GM12878 (cell line): ENCODE data around the gene NCBP1. TPM values are rescaled to one million over a fixed set of nuclear protein-coding genes. Genes with fewer than 3 reads are reported as not detected.

Experiments
- ATAC-seq: fragments of 200-7000 bp; cut with Tn5 transposase; 3 replicates; pipeline ENCODE4 v1.9.1; 2020; ENCODE audit warnings: mild to moderate bottlenecking, moderate library complexity
- BruUV-seq: library from RNA; stranded (reverse); fragments of 400-500 nt; replicated peaks from 2 replicates; lab custom pipeline; 2021; lab: Mats Ljungman, UMichigan
- CTCF ChIA-PET: fragments of 300-600 bp; sonication (Branson Sonifier 250); formaldehyde crosslinking; extraction: SDS; loops from one replicate; lab custom pipeline; 2021; ENCODE audit warnings: inconsistent platforms; lab: Yijun Ruan, JAX
- POLR2A ChIA-PET: fragments of 350-600 bp; formaldehyde crosslinking; extraction: SDS; loops from one replicate; lab custom pipeline; 2021; ENCODE audit warnings: inconsistent platforms; lab: Charles Lee
- RAD21 ChIA-PET: fragments of 300-600 bp; sonication (Branson Sonifier 250); formaldehyde crosslinking; loops from one replicate; lab custom pipeline; 2023; ENCODE audit warnings: antibody characterized with exemption; ENCODE audit not compliant: unreplicated experiment; lab: Charles Lee
- SMC1A ChIA-PET: fragments of 300-600 bp; sonication (Branson Sonifier 250); formaldehyde crosslinking; loops from one replicate; lab custom pipeline; 2023; ENCODE audit not compliant: unreplicated experiment, uncharacterized antibody; lab: Charles Lee
- DNase-seq: peaks from one replicate; pipeline ENCODE4 v3.0.0-alpha.2; 2011; ENCODE audit warnings: low read depth, low spot score
- FAIRE-seq: peaks from 3 replicates; lab custom pipeline; 2011; peaks lifted over from hg19 to GRCh38; lab: Jason Lieb, UNC
- H2AFZ ChIP-seq: 2 replicates; pipeline ENCODE4 v1.6.0; 2011; ENCODE audit warnings: low read depth, low read length, control low read depth; ENCODE audit not compliant: control insufficient read depth
- H3K27ac ChIP-seq: 2 replicates; pipeline ENCODE4 v1.5.1; 2011; ENCODE audit warnings: control low read depth; ENCODE audit not compliant: control insufficient read depth, insufficient read depth
- H3K27me3 ChIP-seq, 2 experiments: replicated peaks in 1 of 2; 2 replicates each; pipeline versions ENCODE4 v1.6.0 to v1.6.1; 2011; ENCODE audit warnings: low read length in 1 of 2; ENCODE audit not compliant: control insufficient read depth in 2 of 2, insufficient read depth in 2 of 2
- H3K36me3 ChIP-seq, 2 experiments: 2 replicates each; pipeline ENCODE4 v1.5.1; 2011; ENCODE audit warnings: low read length in 1 of 2; ENCODE audit not compliant: control insufficient read depth in 2 of 2, insufficient read depth in 2 of 2
- H3K4me1 ChIP-seq: 2 replicates; pipeline ENCODE4 v1.6.1; 2011; ENCODE audit warnings: mild to moderate bottlenecking, low read length, moderate library complexity, mixed read lengths; ENCODE audit not compliant: control insufficient read depth, insufficient read depth
- H3K4me2 ChIP-seq: 2 replicates; pipeline ENCODE4 v1.6.0; 2011; ENCODE audit warnings: control low read depth; ENCODE audit not compliant: control insufficient read depth, insufficient read depth
- H3K4me3 ChIP-seq: fragments of 200-600 bp; sonication (generic); 2 replicates; pipeline ENCODE4 v1.5.1; 2016
- H3K79me2 ChIP-seq: 2 replicates; pipeline ENCODE4 v1.6.0; 2011; ENCODE audit warnings: low read length; ENCODE audit not compliant: control insufficient read depth, insufficient read depth
- H3K9ac ChIP-seq: 2 replicates; pipeline ENCODE4 v1.8.0; 2011; ENCODE audit warnings: low read length, control low read depth, mixed read lengths; ENCODE audit not compliant: control insufficient read depth, insufficient read depth
- H3K9me3 ChIP-seq: replicated peaks from 3 replicates; pipeline ENCODE4 v1.5.1; 2011; ENCODE audit warnings: mild to moderate bottlenecking, low read length; ENCODE audit not compliant: control insufficient read depth, insufficient read depth
- H4K20me1 ChIP-seq: 2 replicates; pipeline ENCODE4 v1.6.0; 2011; ENCODE audit not compliant: control insufficient read depth, insufficient read depth
- KAT2A ChIP-seq: conservative IDR thresholded peaks from 2 replicates; pipeline ENCODE4 v1.6.1; 2011; ENCODE audit warnings: low read depth, low read length; ENCODE audit not compliant: control insufficient read depth
- WGBS: methylation state at CpG from one replicate; pipeline ENCODE4 v1.1.6; 2016; ENCODE audit warnings: low lambda C conversion rate; ENCODE audit not compliant: insufficient replicate concordance, insufficient coverage; ENCODE audit errors: missing lambda C conversion rate; 5-methylcytosine and 5-hydroxymethylcytosine counted together
- in situ Hi-C: fragments of 300-500 bp; cut with MboI; formaldehyde crosslinking; loops from 9 replicates; pipeline ENCODE4 v1.14.3; 2018; ENCODE audit warnings: mixed read lengths
- intact Hi-C: fragments of 100-400 bp; cut with micrococcal nuclease; formaldehyde crosslinking; loops from one replicate; pipeline ENCODE4 v1.14.2; 2022; ENCODE audit not compliant: unreplicated experiment
- polyA plus RNA-seq, 11 experiments: library from polyadenylated mRNA; depleted of rRNA in 4 of 11; unstranded in 6 of 11; stranded (reverse) in 5 of 11; fragments of >200 nt; fragmentation: Nextera tagmentation in 4 of 11; fragmentation: Illumina TruSeq in 1 of 11; extraction: Ambion mirVana in 4 of 11; extraction: Trizol in 1 of 11; gene quantifications; 1 replicate in 1 of 11; 2 replicates in 10 of 11; pipeline versions ENCODE4 v1.2.1 to v1.2.3, GENCODE V29; 2011 to 2016; ENCODE audit warnings: inconsistent platforms in 2 of 11, missing spikeins in 2 of 11, low read depth in 1 of 11
- total RNA-seq, 4 experiments: library from RNA; depleted of rRNA in 3 of 4; stranded (reverse); fragments of >200 nt in 3 of 4; fragmentation: Illumina TruSeq in 1 of 4; extraction: Trizol in 1 of 4; gene quantifications; 2 replicates each; pipeline versions ENCODE4 v1.2.1 to v1.2.3, GENCODE V29; 2013 to 2021
- TF ChIP-seq, protein P1 (sequence below), 3 experiments: IDR thresholded peaks in 2 of 3; conservative IDR thresholded peaks in 1 of 3; 2 replicates each; pipeline ENCODE4 v1.5.1; 2011; ENCODE audit warnings: low read depth in 3 of 3, low read length in 3 of 3, mild to moderate bottlenecking in 3 of 3, control low read depth in 2 of 3, moderate library complexity in 2 of 3, inconsistent platforms in 1 of 3, mixed read lengths in 1 of 3; ENCODE audit not compliant: control insufficient read depth in 2 of 3, insufficient read depth in 1 of 3; ENCODE audit errors: extremely low read depth in 1 of 3

Gene NCBP1
- total and polyA plus RNA-seq, 10 of the 15 experiments (the other 5 are each of a cell fraction or from before 2014, with no cell fraction given), result 14.7 to 70.9 (median 36.0) TPM

DNA sequence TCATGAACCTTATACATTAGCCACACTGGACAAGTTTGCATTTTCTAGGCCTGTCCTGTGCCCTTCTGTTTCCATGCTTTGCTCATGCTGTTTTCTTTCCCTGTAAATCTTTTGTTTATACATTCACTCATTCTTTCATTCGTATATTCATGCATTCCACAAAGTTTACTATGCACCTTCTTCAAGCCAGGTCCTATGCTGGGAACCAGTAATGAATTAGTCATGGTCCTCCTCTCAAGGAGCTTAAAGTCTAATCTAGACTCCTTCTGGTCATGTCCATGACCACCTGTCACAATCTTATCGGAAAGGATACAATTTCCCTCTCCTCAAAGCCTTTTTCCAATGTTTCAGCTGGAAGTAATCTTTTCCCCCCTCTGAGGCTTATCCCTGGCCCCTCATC lies 72.6 kb downstream of the NCBP1 start:
- intact Hi-C loops (no loop called here), in situ Hi-C loops (loop anchor here (5.0 kb wide), 1 partner anchor 196 kb away; no protein-coding TSS in a partner anchor)
- POLR2A ChIA-PET, result interaction anchor here (0.5 to 1.2 kb wide), 2 partner anchors 206 to 350 kb away, joined by 3 read pairs; partner anchors contain the start of gene NANS
- Histone ChIP-seq H3K36me3 (no peaks in the 10 kb centered on the region), H3K27me3 (peaks cover 1 to 2% of the 10 kb centered on the region in 2 experiments; a peak in 1 of 4 replicates), H3K4me1 (peaks cover 5% of the 10 kb centered on the region; the same call in 1 of the 2 replicates), H3K4me2 (no peak overlapping the region), H4K20me1 (no peaks in the 10 kb centered on the region), H3K79me2 (no peaks in the 10 kb centered on the region), H3K4me3 (no peak overlapping the region), H2AFZ (no peak overlapping the region), H3K9me3 (no peaks in the 10 kb centered on the region), H3K27ac (no peak overlapping the region), H3K9ac (no peak overlapping the region)
- SMC1A ChIA-PET, result interaction anchor here (0.7 to 2.3 kb wide), 3 partner anchors 68 to 194 kb away, joined by 3 to 9 read pairs (median 3); no protein-coding TSS in a partner anchor
- ATAC-seq (no peak), FAIRE-seq (no peak), DNase-seq (no peak)
- WGBS, result 51% methylated on average over 2 of the region's 2 CpGs
- RAD21 ChIA-PET, result interaction anchor here (0.6 to 1.3 kb wide), 2 partner anchors 32 to 73 kb away, joined by 3 read pairs; partner anchors contain the start of gene TSTD2
- CTCF ChIA-PET, result interaction anchor here (1.0 to 3.3 kb wide), 7 partner anchors 9 to 216 kb away, joined by 3 to 50 read pairs (median 3); partner anchors contain the start of genes TRMO and XPA
- BruUV-seq, result no TSS peak
- no peak for TF ChIP-seq KAT2A
- TF ChIP-seq, protein P1, sequence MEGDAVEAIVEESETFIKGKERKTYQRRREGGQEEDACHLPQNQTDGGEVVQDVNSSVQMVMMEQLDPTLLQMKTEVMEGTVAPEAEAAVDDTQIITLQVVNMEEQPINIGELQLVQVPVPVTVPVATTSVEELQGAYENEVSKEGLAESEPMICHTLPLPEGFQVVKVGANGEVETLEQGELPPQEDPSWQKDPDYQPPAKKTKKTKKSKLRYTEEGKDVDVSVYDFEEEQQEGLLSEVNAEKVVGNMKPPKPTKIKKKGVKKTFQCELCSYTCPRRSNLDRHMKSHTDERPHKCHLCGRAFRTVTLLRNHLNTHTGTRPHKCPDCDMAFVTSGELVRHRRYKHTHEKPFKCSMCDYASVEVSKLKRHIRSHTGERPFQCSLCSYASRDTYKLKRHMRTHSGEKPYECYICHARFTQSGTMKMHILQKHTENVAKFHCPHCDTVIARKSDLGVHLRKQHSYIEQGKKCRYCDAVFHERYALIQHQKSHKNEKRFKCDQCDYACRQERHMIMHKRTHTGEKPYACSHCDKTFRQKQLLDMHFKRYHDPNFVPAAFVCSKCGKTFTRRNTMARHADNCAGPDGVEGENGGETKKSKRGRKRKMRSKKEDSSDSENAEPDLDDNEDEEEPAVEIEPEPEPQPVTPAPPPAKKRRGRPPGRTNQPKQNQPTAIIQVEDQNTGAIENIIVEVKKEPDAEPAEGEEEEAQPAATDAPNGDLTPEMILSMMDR (IDR thresholded peaks at IDR 0.05 in 2 of 3, conservative IDR thresholded peaks at IDR 0.05 in 1 of 3; ENCODE audit: control insufficient read depth in 2 of 3, extremely low read depth in 1 of 3, insufficient read depth in 1 of 3, low read depth in 3 of 3, low read length in 3 of 3), result no peak
- TF ChIP-seq, all 136 proteins: peak for 0
